IPS-20b (cell line): Measurements from ENCODE around the gene MED13L.

Source experiments
- H3K27ac ChIP-seq: one replicate; pipeline ENCODE4 v1.5.1; 2013; ENCODE audit warnings: low read length
- H3K27me3 ChIP-seq: 2 replicates; pipeline ENCODE4 v1.6.1; 2013; ENCODE audit warnings: mild to moderate bottlenecking, low read length, inconsistent platforms; ENCODE audit not compliant: insufficient read depth
- H3K36me3 ChIP-seq: 2 replicates; pipeline ENCODE4 v1.6.1; 2013; ENCODE audit warnings: low read depth, mild to moderate bottlenecking, inconsistent platforms, low read length, moderate library complexity; ENCODE audit not compliant: insufficient read depth
- H3K4me1 ChIP-seq: 2 replicates; pipeline ENCODE4 v1.6.1; 2013; ENCODE audit warnings: mild to moderate bottlenecking, control low read depth, inconsistent platforms, low read length, moderate library complexity; ENCODE audit not compliant: insufficient read depth
- H3K4me3 ChIP-seq: 2 replicates; pipeline ENCODE4 v1.5.1; 2013; ENCODE audit warnings: mild to moderate bottlenecking, low read length, inconsistent platforms
- H3K9ac ChIP-seq: 2 replicates; pipeline ENCODE4 v1.6.1; 2013; ENCODE audit warnings: low read depth, mild to moderate bottlenecking, inconsistent platforms, low read length, moderate library complexity
- H3K9me3 ChIP-seq: 2 replicates; pipeline ENCODE4 v1.6.1; 2013; ENCODE audit warnings: mild to moderate bottlenecking, low read depth, low read length, inconsistent platforms; ENCODE audit not compliant: insufficient read depth

MED13L gene

DNA sequence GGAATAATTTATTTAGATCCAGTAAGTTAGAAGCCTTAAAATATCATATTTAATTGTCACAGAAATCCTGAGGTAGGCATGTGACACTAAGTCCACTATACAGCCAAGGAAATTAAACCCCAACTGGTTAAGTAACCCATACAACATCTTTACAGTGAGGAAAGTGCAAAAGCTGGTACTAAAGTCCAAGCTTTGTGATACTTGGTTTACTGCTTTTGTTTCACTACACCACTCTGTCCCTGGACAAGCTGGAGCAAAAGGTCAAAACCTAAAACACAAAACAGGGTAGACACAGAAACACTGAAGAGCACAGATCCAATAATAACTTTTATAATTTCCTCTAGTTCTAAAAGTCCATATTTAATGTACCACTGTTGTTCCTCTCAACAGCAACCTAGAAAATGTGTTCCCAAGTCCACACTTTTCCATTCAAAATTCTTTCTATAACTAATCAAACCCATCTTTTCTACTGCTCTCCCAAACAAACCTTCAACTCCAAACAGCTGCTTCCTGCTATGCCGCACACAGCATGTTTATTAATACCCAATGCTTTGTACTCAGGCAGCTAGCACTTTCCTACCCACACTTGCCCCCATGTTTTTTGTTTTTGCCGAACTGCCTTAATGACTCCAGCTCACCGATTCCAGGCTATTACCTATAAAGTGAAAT lies 90.9 kb downstream of the MED13L start:
- no peaks in the 10 kb centered on the region for H3K36me3 ChIP-seq
- H3K9me3 ChIP-seq, result no peaks in the 10 kb centered on the region
- no peak overlapping the region for H3K4me3 ChIP-seq
- no peaks in the 10 kb centered on the region for H3K27me3 ChIP-seq
- H3K9ac ChIP-seq, result no peak overlapping the region
- H3K27ac ChIP-seq, result no peak overlapping the region
- peaks cover 12% of the 10 kb centered on the region; the same call in 1 of the 2 replicates for H3K4me1 ChIP-seq

DNA sequence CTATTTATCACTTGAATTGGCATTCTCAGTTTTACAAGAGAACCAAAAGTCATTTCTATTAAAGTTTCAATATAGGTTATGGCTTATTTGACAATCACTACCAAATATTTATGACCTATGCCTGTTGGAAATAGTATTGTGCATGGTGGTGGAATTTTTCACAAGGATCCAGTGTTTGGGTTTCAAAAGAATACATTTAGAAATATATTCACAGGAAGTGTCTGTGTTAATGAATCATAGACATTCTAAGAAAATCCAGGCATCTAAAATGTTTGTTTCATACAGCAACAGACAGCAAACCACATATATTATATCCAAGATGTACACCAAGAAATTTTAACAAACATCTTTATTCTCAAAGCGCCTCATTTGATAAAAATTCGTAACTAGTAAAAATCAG lies 92.7 kb downstream of the MED13L start:
- Histone ChIP-seq H3K9me3 (no peaks in the 10 kb centered on the region; the same call in 1 of the 2 replicates), H3K27me3 (no peaks in the 10 kb centered on the region), H3K4me1 (peaks cover 12% of the 10 kb centered on the region; the same call in 1 of the 2 replicates), H3K9ac (no peak overlapping the region), H3K27ac (no peak overlapping the region), H3K36me3 (no peaks in the 10 kb centered on the region), H3K4me3 (no peak overlapping the region)

DNA sequence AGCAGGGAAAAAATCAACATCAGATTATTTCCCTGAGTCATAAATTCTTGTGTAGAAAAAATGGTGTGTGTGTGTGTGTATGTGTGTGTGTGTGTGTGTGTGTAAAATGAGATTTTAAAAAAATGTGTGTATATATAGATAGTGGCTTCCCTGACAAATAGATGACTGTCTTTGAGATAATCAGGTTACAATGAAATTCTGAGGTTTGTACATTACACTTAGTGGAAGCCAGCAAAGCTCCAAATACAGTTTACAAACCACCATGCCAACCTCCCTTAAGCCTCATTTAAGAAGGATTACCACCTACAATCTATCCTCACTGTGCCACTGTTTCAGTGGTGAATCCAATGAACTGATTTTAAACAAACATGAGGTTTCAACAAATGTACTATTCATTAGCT lies 93.8 kb downstream of the MED13L start:
- peaks cover 12% of the 10 kb centered on the region; the same call in 1 of the 2 replicates for H3K4me1 ChIP-seq
- H3K36me3 ChIP-seq, result no peaks in the 10 kb centered on the region
- H3K4me3 ChIP-seq, result no peak overlapping the region
- H3K9ac ChIP-seq, result no peak overlapping the region
- H3K27me3 ChIP-seq, result no peaks in the 10 kb centered on the region
- H3K9me3 ChIP-seq, result no peaks in the 10 kb centered on the region; the same call in 1 of the 2 replicates
- H3K27ac ChIP-seq, result no peak overlapping the region

DNA sequence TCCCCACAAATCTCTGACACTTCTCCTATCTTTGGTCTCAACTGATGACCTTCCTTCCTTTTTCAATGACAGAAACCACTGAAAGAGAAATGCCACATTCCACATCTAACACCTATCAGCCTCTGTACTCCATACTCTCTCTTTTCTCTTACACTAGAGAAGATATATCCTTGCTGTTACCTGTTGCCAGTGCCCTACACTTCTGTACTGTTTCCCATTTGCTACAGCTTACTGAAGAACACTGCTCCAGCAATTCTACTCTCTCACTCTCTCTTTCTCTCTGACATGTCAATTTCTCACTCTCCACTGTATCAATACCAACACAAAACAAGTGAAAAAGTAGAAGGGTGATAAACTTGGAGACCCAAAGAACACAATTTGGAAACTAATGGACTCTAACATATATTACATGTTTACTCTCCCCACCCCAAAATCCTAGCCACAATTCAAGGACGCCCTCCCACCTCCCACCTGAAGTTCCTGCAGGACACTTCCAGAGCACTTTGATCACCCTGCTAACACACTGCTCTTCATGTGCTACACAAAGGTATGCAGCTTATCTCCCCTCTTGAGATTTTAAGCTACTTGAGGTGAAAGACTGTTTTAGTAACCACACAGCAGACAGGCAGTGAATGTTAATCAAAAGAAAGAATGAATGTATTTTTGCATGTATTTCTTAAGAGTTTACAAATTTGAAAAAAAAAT lies 95.0 kb downstream of the MED13L start:
- Histone ChIP-seq H3K27ac (no peak overlapping the region), H3K9ac (no peak overlapping the region), H3K4me3 (no peak overlapping the region), H3K27me3 (no peaks in the 10 kb centered on the region), H3K36me3 (no peaks in the 10 kb centered on the region), H3K4me1 (peaks cover 10% of the 10 kb centered on the region; the same call in 1 of the 2 replicates), H3K9me3 (no peaks in the 10 kb centered on the region; the same call in 1 of the 2 replicates)

DNA sequence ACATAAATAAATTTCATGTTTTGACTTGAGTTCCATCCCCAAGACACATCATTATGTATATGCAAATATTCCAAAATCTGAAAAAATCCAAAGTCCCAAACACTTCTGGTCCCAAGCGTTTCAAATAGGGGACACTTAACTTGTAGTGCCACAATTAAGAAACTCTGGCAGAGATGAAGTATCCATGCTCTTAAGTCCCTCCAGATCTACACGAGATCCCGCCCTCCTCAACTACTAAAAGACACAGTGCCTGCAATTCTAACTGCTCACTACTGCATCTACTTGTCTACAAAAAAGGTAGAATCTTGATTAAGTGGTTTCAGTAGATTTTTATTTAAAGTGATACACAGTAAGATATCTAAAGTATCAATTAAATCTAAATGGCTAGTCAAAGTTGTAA lies 97.0 kb downstream of the MED13L start:
- no peaks in the 10 kb centered on the region for H3K36me3 ChIP-seq
- no peak overlapping the region for H3K4me3 ChIP-seq
- peaks cover 19% of the 10 kb centered on the region for H3K4me1 ChIP-seq
- no peak overlapping the region for H3K27ac ChIP-seq
- H3K27me3 ChIP-seq, result no peaks in the 10 kb centered on the region
- no peaks in the 10 kb centered on the region; the same call in 1 of the 2 replicates for H3K9me3 ChIP-seq
- no peak overlapping the region for H3K9ac ChIP-seq

DNA sequence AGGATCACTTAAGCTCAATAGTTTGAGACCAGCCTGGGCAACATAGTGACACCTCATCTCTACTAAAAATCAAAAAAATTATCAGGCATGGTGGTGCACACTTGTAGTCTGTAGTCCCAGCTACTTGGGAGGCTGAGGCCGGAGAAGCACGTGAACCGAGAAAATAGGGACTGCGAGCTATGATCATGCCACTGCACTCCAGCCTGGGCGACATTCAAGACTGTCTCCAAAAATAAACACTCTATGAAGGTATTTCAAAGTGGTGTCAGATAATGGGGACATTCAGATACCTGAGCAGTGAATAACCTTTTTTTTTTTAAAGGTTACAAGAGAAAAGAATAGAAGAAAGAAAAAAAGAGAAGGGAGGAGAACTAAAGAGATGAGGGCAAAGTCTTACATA lies 98.1 kb downstream of the MED13L start:
- no peak overlapping the region for H3K9ac ChIP-seq
- H3K27me3 ChIP-seq, result no peaks in the 10 kb centered on the region
- H3K36me3 ChIP-seq, result no peaks in the 10 kb centered on the region
- H3K4me1 ChIP-seq, result peaks cover 23% of the 10 kb centered on the region
- no peak overlapping the region for H3K27ac ChIP-seq
- no peaks in the 10 kb centered on the region; the same call in 1 of the 2 replicates for H3K9me3 ChIP-seq
- H3K4me3 ChIP-seq, result no peak overlapping the region

DNA sequence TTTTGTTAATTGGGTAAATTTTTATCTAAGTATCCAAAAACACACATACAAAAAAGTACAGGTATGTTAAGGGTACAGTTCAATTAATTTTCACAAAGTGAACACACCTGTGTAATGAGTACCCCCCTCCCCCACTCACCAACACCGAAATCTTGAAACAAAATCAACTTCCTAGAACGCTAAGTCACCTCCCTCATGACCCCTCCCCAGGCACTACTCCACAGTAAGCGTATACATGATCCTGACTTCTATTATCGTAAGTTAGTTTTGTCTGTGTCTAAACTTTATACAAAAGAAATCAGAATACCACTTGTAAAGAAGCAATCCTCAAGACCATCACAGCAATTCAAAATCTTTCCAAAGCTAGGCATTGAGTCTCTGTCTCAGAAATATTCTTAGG lies 100.5 kb downstream of the MED13L start:
- H3K27me3 ChIP-seq, result no peaks in the 10 kb centered on the region
- H3K36me3 ChIP-seq, result no peaks in the 10 kb centered on the region
- H3K9ac ChIP-seq, result no peak overlapping the region
- no peak overlapping the region for H3K4me3 ChIP-seq
- H3K4me1 ChIP-seq, result peaks cover 20% of the 10 kb centered on the region
- no peaks in the 10 kb centered on the region; the same call in 1 of the 2 replicates for H3K9me3 ChIP-seq
- H3K27ac ChIP-seq, result no peak overlapping the region

DNA sequence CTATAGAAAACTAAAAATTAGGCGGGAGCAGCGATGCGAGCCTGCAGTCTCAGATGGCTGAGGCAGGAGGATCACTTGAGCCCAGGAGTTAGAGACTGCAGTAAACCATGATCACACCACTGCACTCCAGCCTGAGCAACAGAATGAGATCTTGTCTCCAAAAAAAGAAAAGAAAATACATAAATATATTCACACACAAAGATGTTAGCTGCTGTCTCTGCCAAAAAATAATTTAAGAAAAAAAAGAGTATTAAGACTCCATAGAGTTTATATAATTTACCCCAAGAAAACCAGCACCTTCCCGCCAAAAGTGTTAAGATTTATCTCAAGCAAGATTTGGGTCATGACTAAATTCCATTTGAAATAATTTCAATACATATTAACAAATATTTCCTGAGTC lies 102.6 kb downstream of the MED13L start:
- H3K9ac ChIP-seq, result no peak overlapping the region
- no peaks in the 10 kb centered on the region for H3K36me3 ChIP-seq
- no peak overlapping the region for H3K4me3 ChIP-seq
- no peak overlapping the region for H3K27ac ChIP-seq
- peaks cover 20% of the 10 kb centered on the region for H3K4me1 ChIP-seq
- no peaks in the 10 kb centered on the region for H3K27me3 ChIP-seq
- no peaks in the 10 kb centered on the region for H3K9me3 ChIP-seq

DNA sequence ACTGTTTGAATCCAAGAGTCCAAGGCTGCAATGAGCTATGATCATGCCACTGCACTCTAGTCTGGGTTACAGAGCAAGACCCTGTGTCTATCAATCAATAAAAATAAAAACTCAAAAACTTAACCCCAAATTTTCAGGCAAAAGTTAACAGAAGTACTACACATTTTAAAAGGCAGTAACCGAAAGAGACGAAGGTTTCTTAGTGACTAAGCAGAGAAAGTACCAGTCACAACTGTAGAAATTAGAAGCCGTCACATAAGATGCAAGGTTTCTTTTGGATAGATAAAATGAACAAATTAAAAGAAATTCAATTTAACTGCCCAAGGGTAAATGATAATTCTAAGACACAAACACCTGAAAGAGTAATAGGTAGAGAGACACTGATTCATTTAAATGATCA lies 103.5 kb downstream of the MED13L start:
- Histone ChIP-seq H3K27me3 (no peaks in the 10 kb centered on the region), H3K27ac (no peak overlapping the region), H3K36me3 (no peaks in the 10 kb centered on the region), H3K4me1 (peaks cover 20% of the 10 kb centered on the region), H3K4me3 (no peak overlapping the region), H3K9me3 (no peaks in the 10 kb centered on the region), H3K9ac (no peak overlapping the region)

DNA sequence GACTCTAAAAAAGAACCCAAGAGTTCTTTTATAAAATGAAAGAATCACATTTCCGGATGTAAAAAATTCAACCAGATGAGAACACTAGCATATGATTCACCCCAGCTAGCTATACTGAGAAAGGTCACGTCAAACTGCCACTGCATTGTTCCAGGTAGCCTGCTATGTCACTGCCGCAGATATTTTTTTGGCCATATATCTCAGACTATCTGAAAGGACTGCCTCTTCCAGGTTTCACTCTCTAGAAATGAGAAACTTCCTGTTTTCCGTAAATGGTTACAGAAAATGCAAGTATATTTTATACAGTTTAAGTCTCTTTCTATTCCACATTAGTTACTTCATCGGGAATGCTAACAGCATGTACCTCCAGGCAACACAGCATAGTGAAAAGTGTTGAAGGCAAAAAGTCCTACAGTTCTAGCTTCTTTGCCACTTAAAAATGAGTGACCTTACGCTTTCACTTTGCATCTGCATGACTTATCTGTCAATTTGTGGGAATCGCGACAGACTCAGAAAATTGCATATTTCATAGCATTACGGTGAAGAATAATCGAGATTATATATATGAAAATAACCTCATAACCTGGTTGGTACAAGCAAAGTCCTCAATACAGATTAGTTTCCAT lies 105.2 kb downstream of the MED13L start:
- Histone ChIP-seq H3K36me3 (no peaks in the 10 kb centered on the region), H3K4me3 (no peak overlapping the region), H3K27ac (no peak overlapping the region), H3K27me3 (no peaks in the 10 kb centered on the region), H3K4me1 (peaks cover 20% of the 10 kb centered on the region), H3K9me3 (no peaks in the 10 kb centered on the region), H3K9ac (no peak overlapping the region)

DNA sequence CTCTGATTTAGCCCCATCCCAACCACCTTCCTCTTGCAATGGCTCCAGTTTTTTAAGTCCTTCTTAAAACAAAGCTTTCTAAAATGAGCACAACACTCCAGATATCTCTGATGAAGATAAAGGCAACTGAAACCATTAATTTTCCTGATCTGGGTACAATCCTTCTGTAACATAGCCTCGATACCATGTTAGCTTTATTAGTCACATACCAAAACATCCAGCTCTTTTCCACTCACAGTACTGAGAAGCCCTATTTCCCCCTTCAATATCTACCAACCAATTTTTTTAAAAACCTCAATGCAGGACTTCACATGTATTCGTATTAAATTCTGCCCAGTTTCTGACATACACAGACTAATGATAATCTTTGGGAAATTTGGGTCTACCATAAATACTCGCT lies 105.9 kb downstream of the MED13L start:
- no peak overlapping the region for H3K9ac ChIP-seq
- peaks cover 20% of the 10 kb centered on the region for H3K4me1 ChIP-seq
- H3K27ac ChIP-seq, result no peak overlapping the region
- no peaks in the 10 kb centered on the region for H3K27me3 ChIP-seq
- no peak overlapping the region for H3K4me3 ChIP-seq
- H3K36me3 ChIP-seq, result no peaks in the 10 kb centered on the region
- no peaks in the 10 kb centered on the region for H3K9me3 ChIP-seq

DNA sequence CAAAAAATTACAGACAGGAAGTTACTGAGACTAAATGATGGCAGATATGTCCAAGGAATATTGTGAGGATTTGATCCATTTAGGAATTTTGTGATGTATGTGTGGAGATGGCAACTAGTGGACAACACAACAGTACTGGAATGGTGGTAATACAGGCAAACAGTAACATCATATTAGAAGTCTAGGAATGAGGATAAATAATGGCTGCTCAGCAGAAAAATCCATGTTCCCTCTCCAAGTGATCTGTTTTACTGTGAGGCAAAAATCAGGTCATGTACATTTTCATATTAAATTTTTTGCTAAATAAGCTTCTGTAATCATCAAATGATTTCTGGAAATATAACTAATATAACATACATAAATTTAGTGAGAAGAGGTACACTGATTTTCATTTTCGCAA lies 108.4 kb downstream of the MED13L start:
- no peak overlapping the region for H3K9ac ChIP-seq

More for the DNA sequence above, 108.4 kb downstream of the MED13L start:
- Histone ChIP-seq H3K4me1 (peaks cover 7% of the 10 kb centered on the region), H3K36me3 (no peaks in the 10 kb centered on the region), H3K9me3 (no peaks in the 10 kb centered on the region), H3K27me3 (no peaks in the 10 kb centered on the region), H3K4me3 (no peak overlapping the region), H3K27ac (no peak overlapping the region)
